B cell (primary cell): Measurements from ENCODE around the gene RNLS. TPM values are rescaled to one million over a fixed set of nuclear protein-coding genes. Genes with fewer than 3 reads are reported as not detected.

ENCODE experiments used
- ATAC-seq: fragments of 200-7000 bp; cut with Tn5 transposase; one replicate; pipeline ENCODE4 v1.10.0; 2021; ENCODE audit warnings: low read depth, mild to moderate bottlenecking, moderate number of reproducible peaks, moderate library complexity
- CTCF ChIA-PET: fragments of 350-600 bp; sonication (Branson Sonifier 250); formaldehyde crosslinking; loops from one replicate; lab custom pipeline; 2021; ENCODE audit warnings: antibody characterized with exemption, inconsistent platforms; lab: Charles Lee
- POLR2A ChIA-PET: fragments of 350-600 bp; sonication (Branson Sonifier 250); formaldehyde crosslinking; loops from one replicate; lab custom pipeline; 2021; ENCODE audit warnings: antibody characterized with exemption; lab: Charles Lee
- DNase-seq: peaks from one replicate; pipeline ENCODE4 v3.0.0; 2013
- H2AFZ ChIP-seq: 2 replicates; pipeline ENCODE4 v1.6.1; 2012; ENCODE audit warnings: mild to moderate bottlenecking, low read depth, low read length; ENCODE audit not compliant: insufficient read depth, poor library complexity, severe bottlenecking
- H3K27ac ChIP-seq, 2 donors: 1 replicate in 1 of 2; 2 replicates in 1 of 2; pipeline ENCODE4 v1.5.1; 2012 to 2013; ENCODE audit warnings: low read length in 2 of 2, mild to moderate bottlenecking in 2 of 2, moderate library complexity in 1 of 2
- H3K27me3 ChIP-seq, 4 experiments: fragments of 200-600 bp in 1 of 4; sonication (generic) in 1 of 4; replicated peaks in 1 of 4; 1 replicate in 2 of 4; 2 replicates in 2 of 4; pipeline versions ENCODE4 v1.6.1 to v1.7.0; 2013 to 2016; ENCODE audit warnings: low read length in 3 of 4, mild to moderate bottlenecking in 2 of 4, mixed read lengths in 1 of 4, moderate library complexity in 1 of 4; ENCODE audit not compliant: insufficient read depth in 4 of 4, control insufficient read depth in 3 of 4; ENCODE audit errors: control extremely low read depth in 1 of 4
- H3K36me3 ChIP-seq, 2 experiments: replicated peaks in 1 of 2; 1 replicate in 1 of 2; 2 replicates in 1 of 2; pipeline versions ENCODE4 v1.6.1 to v1.7.1; 2013; ENCODE audit warnings: low read length in 1 of 2; ENCODE audit not compliant: insufficient read depth in 2 of 2, control insufficient read depth in 1 of 2; ENCODE audit errors: control extremely low read depth in 1 of 2, extremely low read depth in 1 of 2
- H3K4me1 ChIP-seq, 2 donors: fragments of 200-600 bp in 1 of 2; sonication (generic) in 1 of 2; 1 replicate in 1 of 2; 2 replicates in 1 of 2; pipeline versions ENCODE4 v1.5.1 to v1.6.1; 2013 to 2017; ENCODE audit warnings: low read length in 2 of 2; ENCODE audit not compliant: control insufficient read depth in 2 of 2, insufficient read depth in 2 of 2
- H3K4me2 ChIP-seq: replicated peaks from 2 replicates; pipeline ENCODE3; 2012; ENCODE audit warnings: mild to moderate bottlenecking, low read depth, low read length; ENCODE audit not compliant: poor library complexity, severe bottlenecking
- H3K4me3 ChIP-seq, 5 experiments: fragments of 200-600 bp in 1 of 5; sonication (generic) in 1 of 5; 1 replicate in 3 of 5; 2 replicates in 2 of 5; pipeline versions ENCODE4 v1.5.1 to v1.7.0; 2011 to 2016; ENCODE audit warnings: low read length in 4 of 5, mild to moderate bottlenecking in 4 of 5, low read depth in 2 of 5, control low read depth in 1 of 5, moderate library complexity in 1 of 5; ENCODE audit not compliant: insufficient read depth in 1 of 5; ENCODE audit errors: control extremely low read depth in 1 of 5, extremely low read depth in 1 of 5
- H3K79me2 ChIP-seq: fragments of 200-600 bp; sonication (generic); one replicate; pipeline ENCODE4 v1.6.0; 2016; ENCODE audit warnings: low read length; ENCODE audit not compliant: control insufficient read depth, insufficient read depth
- H3K9ac ChIP-seq: fragments of 200-600 bp; sonication (generic); 2 replicates; pipeline ENCODE4 v1.6.1; 2017; ENCODE audit warnings: mild to moderate bottlenecking, low read length, moderate library complexity
- H3K9me3 ChIP-seq, 3 donors: one replicate each; pipeline versions ENCODE4 v1.6.1 to v1.7.1; 2013; ENCODE audit warnings: low read length in 2 of 3; ENCODE audit not compliant: control insufficient read depth in 2 of 3, insufficient read depth in 1 of 3; ENCODE audit errors: control extremely low read depth in 1 of 3
- H4K20me1 ChIP-seq: 2 replicates; pipeline ENCODE4 v1.6.0; 2012; ENCODE audit warnings: mild to moderate bottlenecking, low read length; ENCODE audit not compliant: insufficient read depth, control insufficient read depth, poor library complexity, severe bottlenecking
- H3K27ac Mint-ChIP-seq: one replicate; pipeline ENCODE4 v1.8.0; 2021; ENCODE audit warnings: mixed read lengths
- H3K27me3 Mint-ChIP-seq: one replicate; pipeline ENCODE4 v1.8.0; 2021; ENCODE audit warnings: mixed read lengths
- H3K4me1 Mint-ChIP-seq: one replicate; pipeline ENCODE4 v1.8.0; 2021; ENCODE audit warnings: mixed read lengths
- H3K4me3 Mint-ChIP-seq: one replicate; pipeline ENCODE4 v1.8.0; 2021; ENCODE audit warnings: mixed read lengths
- H3K9me3 Mint-ChIP-seq: one replicate; pipeline ENCODE4 v1.8.0; 2022; ENCODE audit warnings: mixed read lengths; ENCODE audit not compliant: insufficient read depth
- CTCF ChIP-seq: fragments of 200-600 bp; IDR thresholded peaks from one replicate; pipeline ENCODE4 v1.8.0; 2022; ENCODE audit warnings: antibody characterized with exemption, mild to moderate bottlenecking
- EZH2 ChIP-seq: IDR thresholded peaks from 2 replicates; pipeline ENCODE4 v1.6.1; 2012; ENCODE audit warnings: borderline replicate concordance, low read depth, mild to moderate bottlenecking, moderate library complexity, low read length; ENCODE audit not compliant: insufficient read depth, poor library complexity, severe bottlenecking
- WGBS: methylation state at CpG from one replicate; pipeline ENCODE4 v1.1.5; 2013; ENCODE audit warnings: missing lambda C conversion rate; ENCODE audit not compliant: insufficient coverage; 5-methylcytosine and 5-hydroxymethylcytosine counted together
- intact Hi-C: fragments of 100-400 bp; cut with micrococcal nuclease; formaldehyde crosslinking; loops from one replicate; pipeline ENCODE4 v1.10.0; 2022
- polyA plus RNA-seq: library from polyadenylated mRNA; depleted of rRNA; stranded (reverse); fragments of >200 nt; gene quantifications from 2 replicates; pipeline ENCODE4 v1.2.3, GENCODE V29; 2012
- total RNA-seq, 2 donors: library from RNA; stranded (reverse); fragments of 120-200 nt in 1 of 2; gene quantifications; 1 replicate in 1 of 2; 2 replicates in 1 of 2; pipeline versions ENCODE4 v1.2.3 to v1.2.4, GENCODE V29; 2013 to 2022

RNLS gene
- total and polyA plus RNA-seq, 2 donors (not counting 1 experiment from before 2014, with no cell fraction given): 3.5 to 7.5 TPM

GRCh38 chr10:88499569-88500470 is 83.3 kb downstream of the RNLS start:
- DNase-seq: no peak
- Histone ChIP-seq H3K9me3 (peaks cover 0 to 3% (median 0%) of the 10 kb centered on the region in 3 donors), H3K4me3 (no peak overlapping the region), H3K27ac (no peak overlapping the region), H3K79me2 (no peaks in the 10 kb centered on the region), H3K4me1 (peaks cover 0 to 4% of the 10 kb centered on the region in 2 donors), H3K9ac (no peak overlapping the region), H3K36me3 (no peaks in the 10 kb centered on the region), H4K20me1 (no peaks in the 10 kb centered on the region), H3K4me2 (no peak overlapping the region), H3K27me3 (no peaks in the 10 kb centered on the region), H2AFZ (no peak overlapping the region)
- Mint-ChIP-seq H3K4me1 (peaks cover 20% of the 10 kb centered on the region), H3K27me3 (no peaks in the 10 kb centered on the region), H3K9me3 (peaks cover 2% of the 10 kb centered on the region), H3K4me3 (no peak overlapping the region), H3K27ac (no peak overlapping the region)
- ATAC-seq: no peak
- WGBS: 75% methylated on average over 1 of the region's 6 CpGs
- TF ChIP-seq EZH2 (no peak), CTCF (no peak)
- intact Hi-C loops: no loop called here
- ChIA-PET CTCF (interaction anchor here (1.3 kb wide), 1 partner anchor 9 kb away, joined by 3 read pairs; no protein-coding TSS in a partner anchor), POLR2A (no interaction called here)

- no peak overlapping the region for H3K4me3 Mint-ChIP-seq
- Histone ChIP-seq H3K9me3 (no peaks in the 10 kb centered on the region), H3K9ac (no peak overlapping the region), H3K36me3 (no peaks in the 10 kb centered on the region), H3K79me2 (no peaks in the 10 kb centered on the region), H3K4me1 (peaks cover 0 to 6% of the 10 kb centered on the region in 2 donors), H3K27ac (no peak overlapping the region), H2AFZ (no peak overlapping the region), H4K20me1 (no peaks in the 10 kb centered on the region), H3K27me3 (no peaks in the 10 kb centered on the region), H3K4me3 (no peak overlapping the region), H3K4me2 (no peak overlapping the region)
- no peak overlapping the region for H3K27ac Mint-ChIP-seq
- H3K4me1 Mint-ChIP-seq: peaks cover 28% of the 10 kb centered on the region
- CTCF ChIA-PET: no interaction called here
- no CpG with 5 or more reads among the region's 1 CpG for WGBS
- POLR2A ChIA-PET: no interaction called here
- ATAC-seq: no peak
- no peaks in the 10 kb centered on the region for H3K27me3 Mint-ChIP-seq
- intact Hi-C loops: no loop called here
- DNase-seq: no peak
- H3K9me3 Mint-ChIP-seq: peaks cover 2% of the 10 kb centered on the region
- TF ChIP-seq CTCF (no peak), EZH2 (no peak)
Observed at GRCh38 chr10:88497913-88498312, 85.2 kb downstream of the RNLS start.
